AG10803 (cell line): ENCODE measurements around the gene TRMT2A.

Source experiments
- DNase-seq: peaks from one replicate; pipeline ENCODE4 v3.0.0; 2010; ENCODE audit warnings: low read depth
- H3K4me3 ChIP-seq: 2 replicates; pipeline ENCODE4 v1.5.1; 2011; ENCODE audit warnings: mild to moderate bottlenecking, low read length, control low read depth
- CTCF ChIP-seq: conservative IDR thresholded peaks from 2 replicates; pipeline ENCODE4 v1.5.1; 2011; ENCODE audit warnings: mild to moderate bottlenecking, low read length, control low read depth, inconsistent platforms

TRMT2A gene

GRCh38 chr22:20128902-20129746 lies 12.1 kb upstream of the TRMT2A start:
- H3K4me3 ChIP-seq: no peak overlapping the region
- DNase-seq: peak; percentile 37
- TF ChIP-seq CTCF: peak; percentile 51

- no peak overlapping the region for H3K4me3 ChIP-seq
- TF ChIP-seq CTCF: no peak
- DNase-seq: no peak
These were observed 11.5 kb upstream of the TRMT2A start for GRCh38 chr22:20128619-20128901.

GRCh38 chr22:20127869-20128618 lies 11.0 kb upstream of the TRMT2A start:
- DNase-seq: no peak
- TF ChIP-seq CTCF: no peak
- no peak overlapping the region for H3K4me3 ChIP-seq

- no peak for TF ChIP-seq CTCF
- DNase-seq: no peak
- H3K4me3 ChIP-seq: no peak overlapping the region
These were observed 10.4 kb upstream of the TRMT2A start for GRCh38 chr22:20127318-20127868.

GRCh38 chr22:20126284-20127029 lies 9.4 kb upstream of the TRMT2A start:
- no peak for DNase-seq
- H3K4me3 ChIP-seq: no peak overlapping the region
- TF ChIP-seq CTCF: no peak

GRCh38 chr22:20125201-20126174 lies 8.5 kb upstream of the TRMT2A start:
- no peak overlapping the region for H3K4me3 ChIP-seq
- TF ChIP-seq CTCF: no peak
- DNase-seq: no peak
